NCI-H460 (cell line): Measurements from ENCODE around the gene NR6A1. TPM values are rescaled to one million over a fixed set of nuclear protein-coding genes. Genes with fewer than 3 reads are reported as not detected.

Experiments used
- DNase-seq: peaks from one replicate; pipeline ENCODE4 v3.0.0-alpha.2; 2016; ENCODE audit warnings: low read depth; ENCODE audit errors: extremely low read depth
- total RNA-seq: library from RNA; depleted of rRNA; stranded (reverse); fragments of >200 nt; shearing (Covaris generic); gene quantifications from 2 replicates; pipeline ENCODE4 v1.2.3, GENCODE V29; 2014

The NR6A1 gene
- total RNA-seq, 1 experiment from 2014 or later = 0.89 TPM

DNA sequence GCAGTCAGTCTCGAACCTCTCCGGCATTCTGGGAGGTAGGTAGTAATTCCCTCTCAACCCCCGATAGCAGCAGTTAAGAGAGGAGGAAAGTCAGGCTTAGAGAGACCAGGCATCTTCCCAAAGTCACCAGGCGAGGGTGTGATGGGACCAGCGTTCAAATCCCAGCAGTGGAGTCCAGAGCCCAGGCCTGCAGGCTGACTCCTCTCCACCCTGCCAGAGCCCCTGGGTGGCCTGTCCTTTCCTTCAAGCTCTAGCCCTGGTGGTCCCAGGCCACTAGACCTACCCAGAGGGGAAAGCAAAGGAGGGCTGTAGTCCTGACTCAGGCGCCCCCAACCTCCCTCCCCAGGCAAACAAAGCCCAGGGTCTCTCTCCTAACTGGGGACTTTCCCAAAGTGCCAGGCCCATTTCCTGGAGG, 259.7 kb downstream of the NR6A1 start:
- no peak for DNase-seq

DNA sequence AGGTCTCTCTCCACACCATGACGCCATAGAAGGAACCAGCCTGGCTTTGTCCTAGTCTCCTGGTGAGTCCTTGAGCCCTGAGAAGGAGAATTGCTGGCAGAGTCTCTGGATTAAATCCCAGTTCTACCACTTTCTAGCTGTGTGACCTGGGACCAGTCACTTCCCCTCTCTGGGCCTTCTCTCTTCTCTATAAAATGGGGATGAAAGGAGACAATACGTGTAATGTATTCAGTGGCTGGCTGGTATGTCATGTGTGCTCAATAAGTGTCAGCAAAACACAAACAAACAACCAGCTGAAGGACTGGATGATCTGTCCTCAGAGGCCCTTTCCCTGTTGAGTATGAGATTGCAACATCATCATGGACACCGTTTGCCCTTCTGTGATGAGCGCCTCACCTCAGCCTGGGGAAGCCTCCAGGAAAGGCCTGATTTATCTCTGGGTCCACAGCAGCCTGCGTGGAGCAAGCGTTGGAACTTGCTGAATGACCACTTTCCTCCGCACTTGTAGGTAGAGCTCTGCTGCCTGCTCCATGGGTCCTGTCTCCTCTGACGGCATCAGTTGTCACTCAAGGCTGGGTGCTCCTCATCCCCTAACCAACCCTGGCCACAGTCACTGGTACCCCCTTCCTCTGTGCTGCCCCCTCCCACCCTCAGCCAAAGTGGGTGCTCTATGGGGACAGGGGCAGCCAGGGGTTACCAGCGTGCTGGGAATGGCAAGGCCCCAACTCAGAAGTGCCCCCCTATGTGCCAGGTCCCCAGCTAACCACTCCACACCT, 260.3 kb downstream of the NR6A1 start:
- DNase-seq = no peak

DNA sequence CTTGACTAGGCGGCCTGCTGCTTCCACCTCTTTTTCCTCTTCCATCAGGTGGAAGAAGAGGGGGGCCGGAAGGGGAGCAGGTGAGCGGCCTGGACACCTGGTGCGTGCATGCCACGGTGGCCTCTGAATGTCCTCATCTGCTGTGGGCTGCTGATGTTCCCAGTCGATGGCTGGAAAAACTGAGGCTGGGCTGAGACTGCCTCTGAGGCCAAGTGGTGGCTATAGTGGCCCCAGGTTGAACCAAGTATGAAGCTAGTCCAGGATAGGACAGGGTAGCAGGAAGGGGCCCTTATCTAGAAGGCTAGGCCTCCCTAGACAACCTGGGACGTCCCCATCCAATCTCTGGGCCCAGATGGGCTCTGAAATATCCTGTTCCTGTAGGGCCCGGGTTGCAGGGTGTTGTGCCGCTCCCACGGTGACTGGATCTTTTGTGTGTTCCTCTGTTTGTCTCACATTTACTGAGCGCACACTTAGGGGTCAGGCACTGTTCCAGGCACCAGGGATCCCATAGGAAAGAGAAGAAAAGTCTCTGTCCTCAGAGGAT, 263.2 kb downstream of the NR6A1 start:
- DNase-seq = no peak

DNA sequence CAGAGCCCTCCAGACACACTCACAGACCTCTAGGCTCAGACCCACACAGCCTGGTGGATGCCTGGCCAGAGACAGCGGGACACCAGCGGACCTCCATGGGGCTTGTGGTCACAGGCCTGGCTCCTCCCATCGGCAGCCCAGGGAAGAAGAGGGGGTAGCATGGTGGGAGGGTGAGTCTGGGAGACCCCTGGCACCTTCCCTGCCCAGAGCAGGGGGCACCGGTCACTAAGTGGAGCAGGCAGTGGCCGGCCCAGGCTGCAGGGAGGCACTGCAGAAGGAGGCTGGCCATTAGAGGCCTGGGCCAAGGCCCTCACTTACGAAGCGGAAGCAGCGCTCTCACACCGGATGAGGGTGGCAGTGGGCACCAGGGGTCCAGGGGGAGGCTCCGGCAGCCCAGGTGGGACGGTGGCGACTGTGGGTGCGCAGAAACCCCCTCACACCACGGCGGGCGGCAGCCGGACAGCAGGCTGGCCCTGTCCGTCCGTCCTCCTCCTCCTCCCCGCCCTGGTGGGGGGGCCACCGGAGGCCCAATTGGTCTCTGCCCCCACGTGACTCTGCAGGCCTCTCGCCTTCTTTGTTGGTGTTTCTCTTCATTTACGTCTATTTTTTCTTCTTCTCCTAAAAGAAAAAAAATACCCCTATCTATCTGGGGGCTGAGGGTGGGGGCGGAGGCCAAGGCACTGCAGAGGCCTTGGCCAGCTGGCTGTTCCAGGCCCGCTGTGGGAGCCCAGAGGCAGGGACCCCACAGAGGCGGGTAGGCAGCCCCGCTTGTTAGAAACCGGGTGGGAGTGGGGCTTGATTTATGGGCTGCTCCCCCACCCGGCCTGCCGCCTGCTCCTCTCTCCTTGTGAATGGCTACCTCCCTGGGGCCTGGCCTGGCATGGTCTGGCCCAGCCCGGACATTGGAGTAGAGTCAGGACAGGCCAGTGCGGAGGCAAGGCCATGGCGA, 263.9 kb downstream of the NR6A1 start, which contains the start of gene NR5A1:
Gene NR5A1, minus strand, starts transcription at position 469 of the 949 bp plus-strand sequence. CDS start 4,004 bp downstream, outside the sequence.
- DNase-seq = no peak

DNA sequence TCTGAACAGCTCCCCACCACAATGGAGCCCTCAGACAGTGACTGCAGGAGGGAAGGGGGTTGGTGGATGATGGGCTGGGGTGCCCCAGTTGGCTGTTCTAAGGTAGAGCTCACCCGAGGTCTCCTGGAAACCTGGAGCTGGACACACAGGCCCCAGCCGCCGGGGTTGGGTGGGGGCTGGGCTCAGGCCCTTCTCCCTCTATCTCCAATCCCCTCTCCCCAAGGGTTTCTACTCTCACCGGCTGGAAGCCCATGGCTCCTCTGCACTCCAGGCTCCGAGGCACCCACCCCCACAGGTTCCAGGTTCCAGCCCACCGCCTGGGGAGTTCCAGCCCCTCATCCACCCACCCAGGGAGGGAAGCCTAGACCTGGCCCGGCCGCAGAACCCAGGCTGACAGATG, 264.7 kb downstream of the NR6A1 start:
- DNase-seq = no peak

DNA sequence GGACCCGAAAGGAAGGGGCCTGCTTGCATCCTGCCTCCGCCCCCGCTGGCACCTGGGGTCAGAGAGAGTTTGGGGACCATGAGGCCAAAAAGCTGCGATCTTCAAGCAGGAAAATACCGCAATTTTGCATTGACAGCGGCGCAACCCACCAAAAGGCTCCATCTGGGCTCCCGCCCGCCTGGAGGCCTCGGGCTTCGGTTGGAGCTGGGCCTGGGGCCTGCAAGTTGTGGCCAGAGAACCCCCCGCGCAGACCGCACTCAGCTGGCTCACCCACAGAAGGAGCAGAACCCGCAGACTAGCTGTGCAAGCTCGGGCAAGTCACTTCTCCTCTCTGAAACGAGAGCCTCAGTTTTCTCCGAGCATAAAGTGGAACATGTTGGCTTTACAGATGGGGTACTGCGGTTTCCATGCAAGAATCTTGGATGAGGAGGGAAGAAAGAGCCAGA, 265.2 kb downstream of the NR6A1 start:
- no peak for DNase-seq

DNA sequence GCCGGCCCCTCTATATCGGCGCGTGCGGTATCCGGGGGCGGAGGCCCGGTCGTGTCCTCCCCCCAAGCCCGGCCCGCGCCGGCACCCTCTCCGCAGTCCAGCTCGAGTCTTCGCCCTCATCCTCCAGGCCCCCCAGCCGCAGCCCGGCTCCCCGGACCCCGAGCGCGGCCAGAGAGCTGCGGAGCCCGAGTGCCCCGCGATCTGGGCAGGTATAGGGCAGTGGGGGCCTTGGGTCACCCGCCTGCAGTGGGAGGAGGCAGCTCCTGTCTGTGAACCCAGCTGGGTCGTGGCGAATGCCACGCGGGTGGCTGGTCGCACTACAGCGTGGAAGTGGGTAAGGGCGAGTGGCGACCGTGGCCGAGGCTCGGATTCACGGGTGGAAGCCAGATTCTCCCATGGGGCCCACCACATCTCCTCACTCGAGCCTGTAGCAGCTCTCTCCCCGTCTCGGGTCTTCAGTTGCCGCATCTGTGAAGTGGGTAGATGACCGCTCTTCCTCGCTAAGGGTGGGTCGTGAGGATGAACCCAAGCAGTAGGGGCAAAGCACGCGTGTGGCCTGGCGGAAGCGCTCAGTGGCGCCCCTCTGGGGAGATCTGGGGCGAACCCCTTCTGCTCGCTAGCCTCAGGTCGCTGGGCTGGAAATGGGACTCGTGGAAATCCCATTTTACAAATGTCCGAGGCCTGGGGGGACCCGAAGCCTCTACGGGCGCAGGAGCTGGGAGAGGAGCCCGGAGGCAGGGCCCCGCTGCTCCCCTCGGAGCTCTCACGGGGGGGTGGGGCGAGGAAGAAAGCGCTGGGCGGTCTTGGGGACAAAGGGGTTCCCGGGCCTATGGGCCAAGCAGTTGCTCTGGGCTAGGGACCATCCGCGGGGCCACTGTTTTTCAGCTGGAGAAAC, 265.9 kb downstream of the NR6A1 start:
- DNase-seq = no peak

DNA sequence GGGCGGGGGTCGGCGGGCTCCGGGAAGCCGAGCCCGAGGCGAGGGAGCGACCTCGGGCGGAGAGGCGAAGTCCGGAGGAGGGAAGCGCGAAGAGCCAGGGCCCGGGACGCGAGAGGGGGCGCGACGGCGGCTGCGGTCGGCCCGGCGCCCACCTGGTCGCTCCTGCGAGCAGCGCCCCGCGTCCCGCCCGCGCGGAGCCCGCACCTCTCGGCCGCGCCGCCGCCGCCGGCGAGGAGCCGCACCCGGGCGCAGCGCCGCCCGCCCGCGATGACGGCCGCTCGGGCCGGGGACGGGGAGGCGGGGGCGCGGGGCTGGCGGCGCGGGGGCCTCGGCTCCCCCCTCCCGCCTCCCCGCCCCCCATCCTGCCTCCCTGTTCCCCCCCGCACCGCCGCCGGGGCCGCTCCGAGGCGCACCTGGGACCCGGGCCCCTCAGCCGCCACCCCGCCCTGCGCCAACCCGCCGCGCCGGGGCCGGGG, 266.5 kb downstream of the NR6A1 start:
- no peak for DNase-seq

DNA sequence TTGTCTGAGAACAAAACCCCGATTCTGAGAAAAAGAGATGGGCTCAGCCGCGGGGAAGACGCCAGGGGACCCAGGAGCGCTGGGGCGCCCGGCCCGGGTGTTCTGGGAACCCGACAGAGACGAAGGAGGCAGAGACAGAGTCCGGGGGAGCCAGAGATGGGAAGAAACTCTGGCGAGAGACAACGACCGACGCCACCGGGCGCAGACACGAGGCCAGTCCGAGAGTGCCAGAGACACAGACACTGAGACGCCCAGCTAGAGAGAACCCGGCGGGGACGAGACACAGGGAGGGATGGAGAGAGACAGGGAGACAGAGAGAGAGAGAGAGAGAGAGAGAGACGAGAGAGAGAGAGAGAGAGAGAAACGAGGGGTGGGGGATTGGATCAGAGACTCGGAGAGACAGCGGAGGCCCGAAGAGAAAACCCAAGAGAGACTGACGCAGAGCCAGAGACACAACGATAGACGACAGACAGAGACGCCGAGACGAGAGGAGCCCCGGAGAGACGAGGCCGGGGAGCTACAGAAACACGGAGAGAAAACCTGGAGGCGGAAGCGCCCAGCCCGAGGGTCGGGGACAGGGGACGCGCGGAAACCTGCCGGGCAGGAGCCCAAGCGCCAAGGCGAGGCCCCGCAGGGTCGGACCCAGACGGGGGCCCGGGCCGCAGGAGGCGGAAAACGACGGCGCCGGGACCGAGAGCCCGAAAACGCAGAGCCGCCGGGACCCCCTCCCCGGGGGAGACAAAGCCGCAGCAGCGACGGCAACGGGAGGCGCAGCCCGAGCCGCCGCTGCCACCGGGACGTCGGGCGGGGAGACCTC, 267.2 kb downstream of the NR6A1 start:
- no peak for DNase-seq

DNA sequence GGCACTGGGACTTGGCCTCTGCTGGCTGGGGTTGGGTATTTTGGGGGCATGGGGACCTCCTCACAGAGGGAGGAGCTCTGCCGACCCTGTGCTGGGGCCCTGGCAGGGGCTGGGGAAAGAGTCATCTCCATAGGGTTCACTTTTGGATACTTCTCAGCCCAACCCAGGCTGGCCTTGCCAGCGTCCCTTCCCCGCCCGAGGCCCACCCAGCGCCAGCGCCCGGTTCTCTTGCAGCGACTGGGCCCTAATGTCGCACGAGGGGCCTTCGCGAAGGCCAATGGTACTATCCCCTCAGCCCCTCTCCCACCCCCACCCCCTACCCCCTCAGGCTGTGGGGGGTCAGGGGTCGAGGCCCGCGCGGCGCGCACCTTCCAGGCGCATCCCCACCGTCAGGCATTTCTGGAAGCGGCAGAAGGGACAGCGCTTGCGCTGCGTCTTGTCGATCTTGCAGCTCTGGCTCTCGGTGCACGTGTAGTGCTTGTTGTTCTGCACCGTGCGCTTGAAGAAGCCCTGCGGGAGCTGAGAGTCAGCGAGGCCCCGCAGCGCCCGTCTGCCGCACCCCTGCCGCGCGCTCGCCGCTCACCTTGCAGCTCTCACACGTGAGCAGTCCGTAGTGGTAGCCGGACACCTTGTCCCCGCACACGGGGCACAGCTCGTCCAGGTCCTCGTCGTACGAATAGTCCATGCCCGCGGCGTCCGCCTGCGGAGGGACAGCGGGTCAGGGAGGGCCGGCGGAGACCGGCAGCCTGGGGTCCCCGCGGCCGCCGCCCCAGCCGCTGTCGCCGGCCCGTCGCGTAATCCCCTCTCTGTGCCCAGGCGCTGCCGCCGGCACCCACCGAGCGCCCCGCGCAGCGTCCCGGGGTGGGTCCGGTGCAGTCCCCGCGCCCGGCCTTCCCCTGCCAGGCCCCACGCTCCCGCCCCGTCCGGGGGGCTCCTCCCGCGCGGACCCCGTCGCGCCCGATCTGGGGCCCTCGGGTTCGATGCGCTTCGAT, 268.1 kb downstream of the NR6A1 start:
- no peak for DNase-seq

DNA sequence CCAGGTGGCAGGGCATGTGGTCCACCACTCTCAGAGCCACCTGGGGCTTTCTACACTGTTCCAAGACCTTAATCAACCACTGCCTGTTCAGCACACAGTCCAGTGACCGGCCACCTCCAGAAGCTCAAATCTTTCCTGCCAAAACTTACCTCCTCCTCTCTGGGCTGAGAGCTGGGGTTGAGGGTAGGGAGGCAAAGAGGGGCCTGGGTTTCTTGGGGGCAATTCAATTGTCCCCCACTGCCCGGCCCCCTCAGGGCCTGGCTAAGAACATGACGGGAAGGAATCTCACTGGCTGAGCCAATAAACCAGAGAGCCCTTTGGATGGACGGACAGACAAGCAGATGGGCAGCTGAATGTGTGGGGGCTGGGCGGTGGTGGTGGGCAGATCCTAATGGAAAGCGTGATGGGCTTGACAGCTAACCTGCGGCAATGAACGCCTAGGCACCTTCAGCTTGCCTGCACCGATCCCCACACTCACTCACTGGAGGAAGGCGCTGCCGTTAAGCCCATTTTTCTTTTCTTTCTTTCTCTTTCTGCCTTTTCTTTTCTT, 269.3 kb downstream of the NR6A1 start:
- DNase-seq = no peak

DNA sequence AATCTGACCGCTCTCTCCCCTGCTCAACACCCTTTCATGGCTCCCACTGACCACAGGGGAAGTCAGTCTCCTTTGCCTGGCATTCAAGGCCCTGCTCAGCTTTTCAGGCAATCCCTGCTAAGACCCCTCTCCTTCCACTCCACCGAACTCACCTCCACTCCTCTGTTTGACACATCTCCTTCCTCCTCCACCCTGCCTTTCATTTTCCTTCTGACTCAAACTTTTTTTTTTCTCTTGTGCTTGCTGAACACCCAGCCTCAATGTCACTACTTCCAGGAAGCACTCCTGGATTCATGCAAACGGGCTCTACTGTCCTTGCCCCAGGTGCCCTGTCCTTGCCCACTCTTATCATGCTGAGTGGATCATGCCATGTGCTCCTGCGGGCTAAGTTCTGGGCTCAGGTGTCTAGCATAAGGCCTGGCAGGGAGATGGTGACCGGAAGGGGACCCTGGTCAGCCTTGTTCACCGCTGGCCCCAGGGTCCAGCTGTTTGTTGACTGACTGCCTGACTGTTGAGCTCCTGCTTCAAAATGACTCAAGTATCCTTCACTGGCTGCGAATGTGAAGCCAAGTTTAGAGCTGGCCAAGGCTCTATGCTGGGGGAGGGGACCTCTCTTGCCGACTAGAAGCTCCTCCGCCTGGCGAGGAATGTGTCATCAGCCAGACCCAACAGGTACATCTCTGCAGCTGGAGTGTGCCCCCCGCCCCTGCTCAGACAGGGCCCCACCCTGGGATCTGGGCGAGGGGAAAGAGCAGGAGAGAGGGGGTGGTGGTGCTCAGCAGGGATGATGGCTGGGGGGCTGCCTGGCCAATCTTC, 270.1 kb downstream of the NR6A1 start:
- no peak for DNase-seq

DNA sequence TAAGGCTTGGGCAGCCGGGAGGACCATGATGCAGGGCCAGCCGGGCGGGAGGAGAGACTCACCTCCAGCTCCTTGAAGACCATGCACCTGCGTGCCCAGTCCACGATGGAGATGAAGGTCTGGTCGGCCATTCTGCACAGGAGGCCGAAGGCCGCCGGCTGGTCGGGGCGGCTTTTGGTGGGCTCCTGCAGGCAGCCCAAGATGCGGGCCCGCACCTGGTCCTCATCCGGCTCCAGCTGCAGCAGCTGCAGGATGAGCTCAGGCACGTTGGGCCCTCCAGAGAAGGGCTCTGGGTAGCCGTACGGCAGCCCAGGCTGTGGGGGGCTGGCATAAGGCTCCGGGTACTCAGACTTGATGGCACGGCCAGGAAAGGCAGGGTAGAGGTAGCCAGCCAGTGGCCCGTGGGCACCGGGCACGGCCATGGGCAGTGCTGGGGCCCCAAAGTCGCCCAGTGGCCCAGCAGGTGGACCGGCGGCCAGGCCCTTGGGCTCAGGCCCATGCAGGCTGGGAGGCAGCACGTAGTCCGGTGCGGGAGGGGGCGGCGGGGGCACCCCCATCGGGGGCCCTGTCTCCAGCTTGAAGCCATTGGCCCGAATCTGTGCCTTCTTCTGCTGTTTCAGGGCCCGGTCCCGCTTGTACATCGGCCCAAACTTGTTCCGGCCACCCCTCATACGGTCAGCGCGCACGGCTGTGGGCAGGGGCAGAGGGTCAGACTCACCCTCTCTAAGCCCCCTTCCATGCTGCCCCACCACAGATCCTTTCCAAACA, 270.9 kb downstream of the NR6A1 start:
- no peak for DNase-seq

DNA sequence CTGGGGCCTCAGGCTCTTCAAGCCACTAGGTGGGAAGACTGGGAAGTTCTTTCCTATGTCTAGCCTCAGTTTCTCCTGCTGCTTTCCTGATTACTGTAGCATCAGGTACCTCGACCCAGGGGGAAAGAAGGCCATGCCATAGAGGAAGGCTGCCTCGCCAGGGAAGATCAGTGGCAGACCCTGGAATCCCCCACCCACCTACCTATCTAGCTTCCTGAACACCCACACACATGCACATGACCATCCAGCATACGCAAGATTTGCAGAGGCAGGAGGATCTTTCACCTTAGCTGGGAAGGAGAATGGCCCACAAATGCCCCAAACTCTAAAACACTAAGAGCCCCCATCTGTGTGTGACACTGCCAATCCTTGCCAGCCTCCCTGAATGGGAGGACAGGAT, 271.9 kb downstream of the NR6A1 start:
- DNase-seq = no peak

DNA sequence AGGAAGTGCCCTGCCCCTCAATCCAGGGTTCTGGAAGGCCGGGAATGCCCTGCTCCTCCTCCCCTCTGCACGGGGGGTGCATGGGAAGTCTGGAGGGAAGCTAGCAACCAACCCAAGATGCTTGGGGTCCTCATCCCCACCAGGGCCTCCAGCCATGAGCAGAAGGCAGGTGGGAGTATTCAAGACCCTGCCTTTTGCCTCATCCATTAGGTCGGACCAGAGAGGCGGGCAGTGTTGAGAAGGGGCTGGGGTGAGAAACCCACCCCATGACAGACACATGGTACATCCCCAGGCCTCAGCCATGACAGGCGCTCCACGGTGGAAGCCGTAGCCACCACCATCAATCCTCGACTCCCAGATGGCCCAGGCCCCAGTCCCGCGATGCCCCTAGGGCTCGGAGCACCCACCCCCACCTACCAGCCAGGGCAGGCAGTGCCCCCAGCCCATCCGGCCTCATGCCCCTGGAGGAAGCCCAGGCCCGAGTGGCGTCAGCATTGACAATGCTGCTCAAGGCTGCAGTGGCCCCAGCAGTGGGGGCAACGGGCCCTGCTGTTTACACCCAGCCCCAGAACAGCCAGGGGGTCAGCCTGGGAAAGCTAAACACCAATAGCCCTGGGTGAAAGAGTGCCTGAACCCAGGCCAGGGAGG, 272.5 kb downstream of the NR6A1 start:
- DNase-seq = no peak

DNA sequence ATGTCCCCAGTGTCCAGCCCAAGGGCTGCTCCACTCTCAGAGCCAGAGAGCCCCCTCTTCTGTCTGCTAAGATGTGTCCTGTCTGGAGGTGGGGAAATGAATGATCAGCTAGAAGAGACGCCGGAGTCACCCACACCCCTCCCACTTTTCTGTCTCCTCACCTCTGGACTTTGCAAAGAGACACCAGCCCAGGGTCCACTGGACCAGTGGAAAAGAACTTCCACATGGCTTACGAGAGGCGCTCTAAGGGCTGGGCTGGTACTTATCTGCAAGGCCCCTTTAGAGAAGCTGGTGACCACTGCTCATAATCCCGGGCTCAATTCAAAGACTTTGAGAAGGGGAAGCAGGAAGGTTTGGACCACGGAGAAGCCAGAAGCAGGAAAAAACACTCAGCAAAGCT, 273.1 kb downstream of the NR6A1 start:
- DNase-seq = no peak
